C4-2B (cell line): ENCODE results near the gene APOL2.

Experiments
- CTCF ChIP-seq: fragments of 450-650 bp; conservative IDR thresholded peaks from 2 replicates; pipeline ENCODE4 v1.5.1; 2017; ENCODE audit warnings: mild to moderate bottlenecking
- ZFX ChIP-seq: fragments of 450-650 bp; IDR thresholded peaks from 2 replicates; pipeline ENCODE4 v1.6.1; 2017

DNA sequence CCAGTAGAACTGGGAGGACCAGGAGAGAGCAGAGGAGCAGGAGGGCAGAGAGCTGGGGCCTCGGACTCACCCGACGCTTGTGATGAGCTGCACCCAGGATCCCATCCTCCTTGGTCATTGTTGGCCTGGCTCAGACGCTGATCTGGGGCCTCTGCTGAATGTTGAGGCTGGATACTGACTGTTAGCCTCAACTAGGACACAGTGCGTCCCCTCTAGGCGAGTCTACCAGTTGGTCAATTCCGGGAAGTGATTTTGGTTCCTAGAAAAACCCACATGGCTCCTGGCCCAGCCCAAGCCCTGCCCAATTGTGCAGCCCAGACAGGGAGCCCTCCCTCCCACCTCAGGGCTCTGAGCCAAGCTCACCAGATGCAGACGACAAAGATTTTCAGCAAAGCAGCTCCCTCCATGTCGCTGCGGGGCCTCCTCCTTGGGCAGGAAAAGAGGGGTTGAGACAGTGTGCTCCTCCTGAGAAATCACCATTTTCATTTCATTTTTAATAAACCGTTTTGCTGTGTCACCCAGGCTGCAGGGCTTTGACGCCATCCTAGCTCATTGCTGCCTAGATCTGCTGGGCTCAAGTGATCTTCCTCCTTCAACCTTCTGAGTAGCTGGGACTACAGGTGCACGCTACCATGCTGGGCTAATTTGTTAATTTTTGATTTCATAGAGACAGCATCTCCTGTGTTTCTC lies 37.6 kb downstream of the APOL2 start, which contains the start of gene APOL4:
- no peak for TF ChIP-seq CTCF
- TF ChIP-seq ZFX = no peak
